ENCODE data around the gene TBC1D32. TPM values are rescaled to one million over a fixed set of nuclear protein-coding genes. Genes with fewer than 3 reads are reported as not detected.
"Not testable (repeated sequence)": the region's sequence is repeated elsewhere in the genome, so short reads cannot be mapped to it uniquely, and the experiment has no call there.

TBC1D32 gene
- total and polyA plus RNA-seq, 4 donors, result 1.2 to 31.7 (median 3.7) TPM

- H3K9ac ChIP-seq (ENCODE audit: insufficient read depth in 1 of 2, low read length in 2 of 2), result no peak overlapping the region
- no peaks in the 10 kb centered on the region for H3K36me3 ChIP-seq (ENCODE audit: control insufficient read depth in 4 of 4, insufficient read depth in 4 of 4, low read length in 4 of 4)
- H3K27me3 ChIP-seq (ENCODE audit: control insufficient read depth in 3 of 3, insufficient read depth in 3 of 3, low read length in 2 of 3), result no peaks in the 10 kb centered on the region
- 88 to 92% methylated on average over 4 of the region's 4 CpGs for WGBS, 2 donors
- no peaks in the 10 kb centered on the region for H3K4me1 ChIP-seq (ENCODE audit: control insufficient read depth in 5 of 5, insufficient read depth in 5 of 5, low read length in 5 of 5)
- H3K27ac ChIP-seq (ENCODE audit: low read depth in 1 of 2, low read length in 1 of 2), result no peak overlapping the region
- DNase-seq (no peak), ATAC-seq (ENCODE audit: insufficient read depth, low FRiP score) (no peak)
- H3K4me3 ChIP-seq, result no peak overlapping the region
- TF ChIP-seq CTCF (IDR thresholded peaks at IDR 0.05; ENCODE audit: control extremely low read depth, extremely low read depth), result no peak
- no peaks in the 10 kb centered on the region for H3K9me3 ChIP-seq (ENCODE audit: control insufficient read depth in 4 of 4, insufficient read depth in 3 of 4, low read length in 3 of 4)
Observed at GRCh38 chr6:121376411-121376810, 42.1 kb upstream of the TBC1D32 start.

- not testable (repeated sequence) for H3K4me3 ChIP-seq; DNase-seq; H3K9ac ChIP-seq (ENCODE audit: insufficient read depth in 1 of 2, low read length in 2 of 2); H3K27me3 ChIP-seq (ENCODE audit: control insufficient read depth in 3 of 3, insufficient read depth in 3 of 3, low read length in 2 of 3); H3K27ac ChIP-seq (ENCODE audit: low read depth in 1 of 2, low read length in 1 of 2); H3K36me3 ChIP-seq (ENCODE audit: control insufficient read depth in 4 of 4, insufficient read depth in 4 of 4, low read length in 4 of 4); H3K4me1 ChIP-seq (ENCODE audit: control insufficient read depth in 5 of 5, insufficient read depth in 5 of 5, low read length in 5 of 5); H3K9me3 ChIP-seq (ENCODE audit: control insufficient read depth in 4 of 4, insufficient read depth in 3 of 4, low read length in 3 of 4); ATAC-seq (ENCODE audit: insufficient read depth, low FRiP score)
- 97 to 100% methylated on average over 1 of the region's 1 CpG for WGBS, 2 donors
Observed at GRCh38 chr6:121374219-121374618, 39.9 kb upstream of the TBC1D32 start.

DNA sequence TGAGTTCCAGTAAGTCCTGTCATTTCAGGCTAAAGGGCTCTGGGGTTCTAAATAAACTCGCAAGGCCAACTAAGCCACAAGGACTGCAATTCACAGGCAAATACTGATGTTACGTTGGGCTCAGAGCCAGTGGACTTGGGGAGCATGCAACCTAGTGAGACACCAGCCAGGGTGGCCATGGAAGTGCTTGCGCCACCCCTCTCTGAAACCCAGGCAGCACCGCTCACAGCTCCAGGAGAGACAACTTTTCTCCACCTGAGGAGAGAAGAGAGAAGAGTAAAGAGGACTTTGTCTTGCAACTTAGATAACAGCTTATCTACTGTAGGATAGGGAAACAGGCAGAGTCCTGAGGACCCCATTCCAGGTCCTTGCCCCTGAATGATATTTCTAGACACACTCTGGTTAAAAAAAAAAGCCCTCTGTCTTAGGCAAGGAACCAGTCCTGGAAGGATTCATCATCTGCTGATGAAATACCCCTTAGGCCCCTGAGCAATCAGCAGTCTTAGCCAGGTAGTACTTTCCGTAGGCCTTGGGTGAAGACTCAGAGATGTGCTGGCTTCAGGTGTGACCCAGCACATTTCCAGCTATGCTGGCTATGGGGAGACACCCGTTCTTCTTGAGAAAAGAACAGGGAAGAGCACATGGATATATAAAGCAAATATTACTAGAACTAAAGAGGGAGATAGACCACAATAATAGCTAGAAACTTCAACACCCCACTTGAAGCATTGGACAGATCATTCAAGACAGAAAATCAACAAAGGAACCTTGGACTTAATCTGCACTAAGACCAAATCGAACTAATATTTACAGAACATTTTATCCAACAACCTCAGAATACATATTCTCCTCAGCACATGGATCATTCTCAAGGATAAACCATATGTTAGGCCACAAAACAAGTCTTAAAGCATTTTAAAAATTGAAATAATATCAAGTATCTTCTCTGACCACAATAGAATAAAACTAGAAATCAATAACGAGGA lies 31.5 kb upstream of the TBC1D32 start:
- Histone ChIP-seq H3K9me3 (ENCODE audit: control insufficient read depth in 4 of 4, insufficient read depth in 3 of 4, low read length in 3 of 4) (no peaks in the 10 kb centered on the region), H3K36me3 (ENCODE audit: control insufficient read depth in 4 of 4, insufficient read depth in 4 of 4, low read length in 4 of 4) (no peaks in the 10 kb centered on the region), H3K27me3 (ENCODE audit: control insufficient read depth in 3 of 3, insufficient read depth in 3 of 3, low read length in 2 of 3) (no peaks in the 10 kb centered on the region), H3K27ac (ENCODE audit: low read depth in 1 of 2, low read length in 1 of 2) (no peak overlapping the region), H3K4me3 (no peak overlapping the region), H3K4me1 (ENCODE audit: control insufficient read depth in 5 of 5, insufficient read depth in 5 of 5, low read length in 5 of 5) (no peaks in the 10 kb centered on the region), H3K9ac (ENCODE audit: insufficient read depth in 1 of 2, low read length in 2 of 2) (no peak overlapping the region)
- DNase-seq (no peak), ATAC-seq (ENCODE audit: insufficient read depth, low FRiP score) (no peak)
- WGBS, 2 donors, result 84 to 90% methylated on average over 8 of the region's 8 CpGs
- TF ChIP-seq CTCF (IDR thresholded peaks at IDR 0.05; ENCODE audit: control extremely low read depth, extremely low read depth), result no peak

GRCh38 chr6:121356575-121356974 lies 22.3 kb upstream of the TBC1D32 start:
- no peaks in the 10 kb centered on the region for H3K4me1 ChIP-seq (ENCODE audit: control insufficient read depth in 5 of 5, insufficient read depth in 5 of 5, low read length in 5 of 5)
- H3K9me3 ChIP-seq (ENCODE audit: control insufficient read depth in 4 of 4, insufficient read depth in 3 of 4, low read length in 3 of 4), result no peaks in the 10 kb centered on the region
- no peak overlapping the region for H3K27ac ChIP-seq (ENCODE audit: low read depth in 1 of 2, low read length in 1 of 2)
- WGBS, 2 donors, result 83 to 87% methylated on average over 1 of the region's 1 CpG
- H3K36me3 ChIP-seq (ENCODE audit: control insufficient read depth in 4 of 4, insufficient read depth in 4 of 4, low read length in 4 of 4), result no peaks in the 10 kb centered on the region
- no peak overlapping the region for H3K9ac ChIP-seq (ENCODE audit: insufficient read depth in 1 of 2, low read length in 2 of 2)
- DNase-seq (no peak), ATAC-seq (ENCODE audit: insufficient read depth, low FRiP score) (no peak)
- TF ChIP-seq CTCF (IDR thresholded peaks at IDR 0.05; ENCODE audit: control extremely low read depth, extremely low read depth), result no peak
- no peaks in the 10 kb centered on the region for H3K27me3 ChIP-seq (ENCODE audit: control insufficient read depth in 3 of 3, insufficient read depth in 3 of 3, low read length in 2 of 3)
- H3K4me3 ChIP-seq, result no peak overlapping the region

All from lung (tissue), 12 donors.